Keratinocyte (primary cell): ENCODE results near the gene KLHL29. TPM values are rescaled to one million over a fixed set of nuclear protein-coding genes. Genes with fewer than 3 reads are reported as not detected.
A peak's percentile ranks its signal among the peaks of the same experiment; 100 is the strongest.

ENCODE experiments used
- DNase-seq: peaks from one replicate; pipeline ENCODE4 v3.0.0-alpha.2; 2011; ENCODE audit warnings: low read depth, missing footprints, low spot score
- FAIRE-seq: peaks from 2 replicates; lab custom pipeline; 2011; peaks lifted over from hg19 to GRCh38; lab: Jason Lieb, UNC
- H2AFZ ChIP-seq: 2 replicates; pipeline ENCODE4 v1.6.0; 2012; ENCODE audit warnings: low read length, control low read depth, inconsistent platforms; ENCODE audit not compliant: control insufficient read depth
- H3K27ac ChIP-seq: 2 replicates; pipeline ENCODE4 v1.5.1; 2011; ENCODE audit warnings: low read length; ENCODE audit not compliant: control insufficient read depth, insufficient read depth
- H3K27me3 ChIP-seq: 3 replicates; pipeline ENCODE4 v1.6.0; 2011; ENCODE audit warnings: low read length; ENCODE audit not compliant: control insufficient read depth, insufficient read depth; ENCODE audit errors: extremely low read depth
- H3K36me3 ChIP-seq, 2 experiments: 2 replicates in 1 of 2; 3 replicates in 1 of 2; pipeline ENCODE4 v1.5.1; 2011; ENCODE audit warnings: low read length in 2 of 2, mild to moderate bottlenecking in 1 of 2; ENCODE audit not compliant: control insufficient read depth in 2 of 2, insufficient read depth in 2 of 2; ENCODE audit errors: extremely low read depth in 1 of 2
- H3K4me1 ChIP-seq: 3 replicates; pipeline ENCODE4 v1.5.1; 2011; ENCODE audit warnings: low read length; ENCODE audit not compliant: control insufficient read depth, insufficient read depth; ENCODE audit errors: extremely low read depth
- H3K4me2 ChIP-seq: 3 replicates; pipeline ENCODE4 v1.6.0; 2011; ENCODE audit warnings: low read depth, low read length; ENCODE audit not compliant: control insufficient read depth, insufficient read depth; ENCODE audit errors: extremely low read depth
- H3K4me3 ChIP-seq, 3 experiments: fragments of 200-600 bp in 1 of 3; sonication (generic) in 1 of 3; 2 replicates in 2 of 3; 3 replicates in 1 of 3; pipeline ENCODE4 v1.5.1; 2011 to 2016; ENCODE audit warnings: low read length in 3 of 3, mild to moderate bottlenecking in 3 of 3, control low read depth in 2 of 3, inconsistent platforms in 1 of 3, low read depth in 1 of 3, mixed read lengths in 1 of 3, mixed run types in 1 of 3, moderate library complexity in 1 of 3; ENCODE audit not compliant: control insufficient read depth in 2 of 3, insufficient read depth in 2 of 3; ENCODE audit errors: extremely low read depth in 1 of 3
- H3K79me2 ChIP-seq: 2 replicates; pipeline ENCODE4 v1.6.0; 2012; ENCODE audit warnings: low read length; ENCODE audit not compliant: control insufficient read depth, insufficient read depth
- H3K9ac ChIP-seq: 3 replicates; pipeline ENCODE4 v1.6.0; 2011; ENCODE audit warnings: low read length; ENCODE audit not compliant: control insufficient read depth, insufficient read depth; ENCODE audit errors: extremely low read depth
- H3K9me1 ChIP-seq: 3 replicates; pipeline ENCODE4 v1.6.0; 2011; ENCODE audit warnings: low read length; ENCODE audit not compliant: control insufficient read depth, insufficient read depth; ENCODE audit errors: extremely low read depth
- H3K9me3 ChIP-seq: 2 replicates; pipeline ENCODE4 v1.5.1; 2012; ENCODE audit warnings: low read depth, low read length; ENCODE audit not compliant: control insufficient read depth
- H4K20me1 ChIP-seq: 3 replicates; pipeline ENCODE4 v1.6.0; 2011; ENCODE audit warnings: low read length; ENCODE audit not compliant: control insufficient read depth, insufficient read depth; ENCODE audit errors: extremely low read depth
- EZH2 ChIP-seq: IDR thresholded peaks from one replicate; pipeline ENCODE4 v1.6.1; 2012; ENCODE audit warnings: inconsistent platforms, mild to moderate bottlenecking, low read length, moderate library complexity
- dilution Hi-C: fragments of 300-500 bp; cut with MboI; formaldehyde crosslinking; loops from one replicate; pipeline ENCODE4 v1.7.0; 2020; ENCODE audit warnings: low sequenced_read_pairs; ENCODE audit not compliant: extremely low pct_ligation_motif_present
- polyA plus RNA-seq, 5 experiments: library from polyadenylated mRNA; depleted of rRNA in 3 of 5; stranded (reverse) in 3 of 5; stranded (forward) in 1 of 5; unstranded in 1 of 5; fragments of >200 nt; gene quantifications; 1 replicate in 1 of 5; 2 replicates in 3 of 5; 3 replicates in 1 of 5; pipeline versions ENCODE4 v1.2.1 to v1.2.3, GENCODE V29; 2011 to 2012; ENCODE audit warnings: missing spikeins in 2 of 5, low read depth in 1 of 5, low replicate concordance in 1 of 5
- TF ChIP-seq, protein P1 (sequence below), 3 experiments: IDR thresholded peaks in 1 of 3; conservative IDR thresholded peaks in 1 of 3; optimal IDR thresholded peaks in 1 of 3; 2 replicates in 2 of 3; 3 replicates in 1 of 3; pipeline versions ENCODE3 to v1.5.1; 2011; ENCODE audit warnings: low read length in 3 of 3, mild to moderate bottlenecking in 3 of 3, moderate library complexity in 2 of 3, control low read depth in 1 of 3, inconsistent platforms in 1 of 3; ENCODE audit not compliant: insufficient read depth in 2 of 3; ENCODE audit errors: extremely low read depth in 1 of 3

The KLHL29 gene
- polyA plus RNA-seq, 1 donor (not counting 4 experiments of a cell fraction or from before 2014, with no cell fraction given) = 4.7 TPM

DNA sequence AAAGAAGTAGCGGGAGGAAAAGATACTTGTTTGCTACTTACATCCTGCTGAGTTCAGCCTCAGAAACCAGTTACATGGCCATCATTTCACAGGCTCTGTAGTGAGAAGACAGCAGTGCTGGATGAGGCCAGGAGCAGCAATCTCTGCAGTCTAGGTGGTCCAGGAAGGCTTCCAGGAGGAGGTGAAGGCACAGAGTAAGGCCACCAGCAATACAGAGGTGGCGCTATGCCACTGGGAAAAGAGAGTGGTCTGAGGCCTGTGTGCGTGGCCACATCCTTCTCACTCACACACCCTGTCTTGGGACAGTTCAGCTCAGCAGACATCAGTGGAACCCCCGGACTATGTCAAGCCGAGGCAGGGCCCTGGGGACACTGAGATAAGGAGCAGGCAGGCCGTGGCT lies 162.7 kb downstream of the KLHL29 start:
- Histone ChIP-seq H2AFZ (no peak overlapping the region), H3K27ac (no peak overlapping the region), H3K79me2 (no peaks in the 10 kb centered on the region), H3K9me3 (no peaks in the 10 kb centered on the region), H3K9ac (no peak overlapping the region), H3K27me3 (no peaks in the 10 kb centered on the region), H3K4me3 (no peak overlapping the region), H3K4me1 (no peaks in the 10 kb centered on the region), H3K36me3 (no peaks in the 10 kb centered on the region), H4K20me1 (peaks cover 7% of the 10 kb centered on the region), H3K4me2 (no peak overlapping the region), H3K9me1 (no peaks in the 10 kb centered on the region)
- DNase-seq (no peak), FAIRE-seq (no peak)
- dilution Hi-C loops = no loop called here
- TF ChIP-seq EZH2 = no peak
- TF ChIP-seq, protein P1, sequence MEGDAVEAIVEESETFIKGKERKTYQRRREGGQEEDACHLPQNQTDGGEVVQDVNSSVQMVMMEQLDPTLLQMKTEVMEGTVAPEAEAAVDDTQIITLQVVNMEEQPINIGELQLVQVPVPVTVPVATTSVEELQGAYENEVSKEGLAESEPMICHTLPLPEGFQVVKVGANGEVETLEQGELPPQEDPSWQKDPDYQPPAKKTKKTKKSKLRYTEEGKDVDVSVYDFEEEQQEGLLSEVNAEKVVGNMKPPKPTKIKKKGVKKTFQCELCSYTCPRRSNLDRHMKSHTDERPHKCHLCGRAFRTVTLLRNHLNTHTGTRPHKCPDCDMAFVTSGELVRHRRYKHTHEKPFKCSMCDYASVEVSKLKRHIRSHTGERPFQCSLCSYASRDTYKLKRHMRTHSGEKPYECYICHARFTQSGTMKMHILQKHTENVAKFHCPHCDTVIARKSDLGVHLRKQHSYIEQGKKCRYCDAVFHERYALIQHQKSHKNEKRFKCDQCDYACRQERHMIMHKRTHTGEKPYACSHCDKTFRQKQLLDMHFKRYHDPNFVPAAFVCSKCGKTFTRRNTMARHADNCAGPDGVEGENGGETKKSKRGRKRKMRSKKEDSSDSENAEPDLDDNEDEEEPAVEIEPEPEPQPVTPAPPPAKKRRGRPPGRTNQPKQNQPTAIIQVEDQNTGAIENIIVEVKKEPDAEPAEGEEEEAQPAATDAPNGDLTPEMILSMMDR (optimal IDR thresholded peaks at IDR 0.05 in 1 of 3, IDR thresholded peaks at IDR 0.05 in 1 of 3, conservative IDR thresholded peaks at IDR 0.05 in 1 of 3; ENCODE audit: extremely low read depth in 1 of 3, insufficient read depth in 2 of 3, low read length in 3 of 3) = peak in 1 of 3 experiments; percentile 12

DNA sequence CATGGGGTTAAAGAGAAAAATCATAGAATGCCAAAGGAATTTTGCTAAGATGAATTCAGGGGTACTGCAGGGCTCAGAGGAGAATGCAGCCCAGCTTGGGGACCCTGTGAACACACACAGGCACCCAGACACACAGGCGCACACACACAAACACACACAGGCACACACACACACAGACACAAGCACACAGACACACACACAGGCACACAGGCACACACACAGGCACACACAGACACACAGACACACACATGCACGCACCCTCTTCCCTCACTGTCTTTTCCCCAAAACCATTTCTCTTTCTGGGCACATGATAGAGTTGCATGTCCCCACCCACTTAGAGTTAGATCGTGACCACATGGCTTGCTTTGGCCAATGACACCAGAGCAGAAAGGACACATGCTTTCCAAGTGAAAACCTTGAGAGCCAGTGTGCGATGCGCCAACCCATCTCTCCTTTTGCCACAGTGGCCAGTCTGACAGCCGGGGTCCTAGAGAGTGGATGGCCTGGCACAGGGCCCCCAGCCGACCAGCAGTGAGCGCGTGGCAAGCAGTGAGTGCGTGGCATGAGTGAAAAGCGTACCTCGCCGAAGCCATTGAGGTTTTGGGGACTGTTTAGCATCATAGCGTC lies 163.3 kb downstream of the KLHL29 start:
- Histone ChIP-seq H3K9me3 (no peaks in the 10 kb centered on the region), H3K79me2 (no peaks in the 10 kb centered on the region), H3K9me1 (no peaks in the 10 kb centered on the region), H3K4me3 (no peak overlapping the region), H4K20me1 (peaks cover 5% of the 10 kb centered on the region), H3K9ac (no peak overlapping the region), H3K4me2 (no peak overlapping the region), H3K36me3 (no peaks in the 10 kb centered on the region), H3K27ac (no peak overlapping the region), H2AFZ (no peak overlapping the region), H3K4me1 (no peaks in the 10 kb centered on the region), H3K27me3 (no peaks in the 10 kb centered on the region)
- DNase-seq (no peak), FAIRE-seq (no peak)
- dilution Hi-C loops = no loop called here
- TF ChIP-seq EZH2 = no peak

DNA sequence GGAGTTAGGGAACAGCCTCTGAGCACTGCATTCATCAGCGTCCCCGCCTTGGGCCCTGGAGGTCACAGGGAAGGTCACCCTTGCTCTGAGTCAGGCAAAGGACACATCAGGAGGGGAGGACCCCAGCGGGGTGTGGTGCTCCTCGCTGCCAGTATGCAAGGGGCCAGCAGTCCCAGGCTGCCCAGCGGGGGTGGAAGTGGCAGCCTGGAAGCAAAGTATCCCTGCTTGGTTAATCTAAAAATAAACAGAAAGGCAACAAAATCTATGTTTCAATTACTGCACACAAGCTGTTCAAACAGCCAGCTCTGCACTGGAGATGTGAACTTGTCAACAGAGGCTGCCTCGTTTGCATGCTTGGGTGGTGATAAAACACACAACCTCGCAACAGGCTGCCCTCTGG lies 164.1 kb downstream of the KLHL29 start:
- H4K20me1 ChIP-seq = peaks cover 5% of the 10 kb centered on the region
- H3K36me3 ChIP-seq = no peaks in the 10 kb centered on the region
- no peak for TF ChIP-seq EZH2
- no peak overlapping the region for H3K27ac ChIP-seq
- H3K4me2 ChIP-seq = no peak overlapping the region
- H3K9me3 ChIP-seq = no peaks in the 10 kb centered on the region
- H3K4me3 ChIP-seq = no peak overlapping the region
- no peak for DNase-seq
- H3K9me1 ChIP-seq = no peaks in the 10 kb centered on the region
- H3K4me1 ChIP-seq = no peaks in the 10 kb centered on the region
- no peak overlapping the region for H3K9ac ChIP-seq
- dilution Hi-C loops = no loop called here
- no peaks in the 10 kb centered on the region for H3K27me3 ChIP-seq
- FAIRE-seq = no peak
- H3K79me2 ChIP-seq = no peaks in the 10 kb centered on the region
- no peak overlapping the region for H2AFZ ChIP-seq
